ENCODE measurements around the gene CEP112.

Gene CEP112

DNA sequence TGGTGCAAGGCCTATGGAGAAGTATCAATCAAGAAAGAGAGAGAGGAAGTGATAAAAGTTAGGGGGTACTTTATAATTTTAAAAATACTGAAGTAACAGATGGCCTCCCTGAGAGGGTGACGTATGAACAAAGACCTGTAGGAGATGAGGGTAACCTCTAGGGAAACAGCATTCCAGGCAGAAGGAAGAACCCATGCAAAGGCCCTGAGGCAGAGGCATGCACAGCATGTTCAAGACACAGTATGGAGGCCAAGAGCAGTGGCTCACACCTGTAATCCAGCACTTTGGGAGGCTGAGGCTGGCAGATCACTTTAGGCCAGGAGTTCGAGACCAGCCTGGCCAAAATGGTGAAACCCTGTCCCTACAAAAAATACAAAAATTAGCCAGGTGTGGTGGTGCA, 437.9 kb downstream of the CEP112 start:
- TF ChIP-seq ZFX (IDR thresholded peaks at IDR 0.05): no peak
- TF ChIP-seq CTCF (conservative IDR thresholded peaks at IDR 0.05): no peak

DNA sequence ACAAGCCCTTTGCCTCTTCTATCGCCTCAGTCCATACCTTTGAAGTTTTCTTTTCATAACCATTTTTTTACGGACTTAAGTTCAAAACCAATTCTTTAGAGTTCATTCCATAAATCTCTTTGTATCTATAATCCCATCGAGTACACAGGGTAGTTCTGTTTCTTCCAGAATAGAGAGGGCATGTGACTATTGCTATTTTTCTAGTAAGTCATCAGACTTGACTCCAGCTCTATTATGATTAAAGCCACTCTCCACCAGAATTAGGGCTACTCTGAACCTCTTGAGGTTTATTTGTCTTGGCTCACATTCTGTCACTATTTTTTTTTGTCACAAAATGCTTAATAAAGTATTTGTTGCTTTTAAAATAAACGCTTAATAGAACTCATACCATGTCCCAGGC, 438.6 kb downstream of the CEP112 start:
- H3K27ac ChIP-seq: no peak overlapping the region
- no peak for TF ChIP-seq ZFX (IDR thresholded peaks at IDR 0.05)

More for the DNA sequence above, 437.9 kb downstream of the CEP112 start:
- no peak overlapping the region for H3K27ac ChIP-seq

DNA sequence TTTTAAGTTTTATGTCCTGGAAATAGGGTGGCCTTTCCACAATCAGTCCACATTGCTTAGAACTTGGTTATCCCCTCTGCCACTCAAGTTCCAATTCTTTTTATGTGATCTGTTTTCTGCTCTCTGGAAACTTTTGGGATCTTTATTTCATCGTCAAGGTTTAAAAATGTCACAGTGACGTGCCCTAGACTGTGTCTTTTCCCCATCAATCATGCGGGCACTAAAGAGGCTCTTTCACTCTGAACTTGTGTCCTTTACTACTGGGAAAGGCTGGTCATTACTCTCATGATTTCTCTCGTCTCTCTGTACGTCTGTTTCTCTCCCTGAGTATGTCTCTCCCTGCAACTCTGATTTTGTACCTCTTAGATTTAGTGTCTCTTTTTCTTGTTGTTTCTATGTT, 440.7 kb downstream of the CEP112 start:
- TF ChIP-seq ZFX (IDR thresholded peaks at IDR 0.05) (no peak), CTCF (conservative IDR thresholded peaks at IDR 0.05) (no peak)
- H3K27ac ChIP-seq: no peak overlapping the region

- no peak overlapping the region for H3K27ac ChIP-seq
These were observed 441.3 kb downstream of the CEP112 start for GRCh38 chr17:65750631-65751115.

DNA sequence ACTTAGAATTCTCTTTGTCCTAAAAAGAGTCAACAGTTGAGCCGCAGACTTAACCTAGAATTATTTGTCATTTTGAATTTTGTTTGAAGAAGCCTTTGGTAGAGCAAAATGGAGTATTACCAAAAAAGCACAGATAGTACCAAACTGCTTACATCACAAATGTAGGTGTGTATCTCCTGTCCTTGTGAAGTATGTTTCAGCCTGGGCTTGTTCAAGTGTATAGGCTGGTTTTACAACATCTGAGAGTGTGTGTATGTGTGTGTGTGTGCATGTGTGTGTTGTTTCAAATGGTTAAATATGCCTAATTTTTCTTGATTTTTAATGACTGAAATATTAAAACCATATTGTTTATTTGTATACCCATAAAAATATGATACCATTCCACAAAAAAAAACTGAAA, 441.8 kb downstream of the CEP112 start:
- no peak for TF ChIP-seq CTCF (conservative IDR thresholded peaks at IDR 0.05)
- TF ChIP-seq ZFX (IDR thresholded peaks at IDR 0.05): no peak

More at GRCh38 chr17:65750631-65751115, 441.3 kb downstream of the CEP112 start:
- no peak for TF ChIP-seq CTCF (conservative IDR thresholded peaks at IDR 0.05)
- no peak for TF ChIP-seq ZFX (IDR thresholded peaks at IDR 0.05)

DNA sequence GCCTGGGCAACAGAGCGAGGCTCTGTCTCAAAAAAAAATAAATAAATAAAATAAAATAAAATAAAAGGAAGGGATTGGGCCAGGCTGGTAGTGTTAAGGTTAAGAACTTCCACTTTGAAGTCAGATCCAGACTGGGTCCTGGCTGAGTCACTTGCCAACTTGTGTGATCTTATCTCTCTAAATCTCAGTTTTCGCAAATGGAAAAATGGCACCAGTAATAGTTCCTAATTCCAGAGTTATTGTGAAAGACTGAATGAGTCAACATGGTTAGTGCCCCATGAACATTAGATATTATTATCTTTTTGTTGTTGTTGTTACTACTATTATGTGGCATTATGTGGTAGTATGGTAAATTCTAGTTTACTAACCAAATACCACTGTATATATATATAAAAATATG, 442.5 kb downstream of the CEP112 start:
- TF ChIP-seq CTCF (conservative IDR thresholded peaks at IDR 0.05) (no peak), ZFX (IDR thresholded peaks at IDR 0.05) (no peak)

More for the DNA sequence above, 441.8 kb downstream of the CEP112 start:
- no peak overlapping the region for H3K27ac ChIP-seq

GRCh38 chr17:65745241-65745640, 446.7 kb downstream of the CEP112 start:
- TF ChIP-seq CTCF (conservative IDR thresholded peaks at IDR 0.05) (no peak), ZFX (IDR thresholded peaks at IDR 0.05) (no peak)
- H3K27ac ChIP-seq: no peak overlapping the region

More for the DNA sequence above, 442.5 kb downstream of the CEP112 start:
- no peak overlapping the region for H3K27ac ChIP-seq

- no peak overlapping the region for H3K27ac ChIP-seq
- TF ChIP-seq ZFX (IDR thresholded peaks at IDR 0.05): no peak
- TF ChIP-seq CTCF (conservative IDR thresholded peaks at IDR 0.05): no peak
These were observed 448.7 kb downstream of the CEP112 start for GRCh38 chr17:65743308-65743655.

Measured in C4-2B (cell line).